GM12872 (cell line): Measurements from ENCODE around the gene BID.

Experiments used
- TF ChIP-seq, protein P1 (sequence below): IDR thresholded peaks from 3 replicates; pipeline ENCODE4 v1.5.1; 2011; ENCODE audit warnings: low read depth, mild to moderate bottlenecking, low read length, moderate library complexity; ENCODE audit not compliant: insufficient read depth

The BID gene

DNA sequence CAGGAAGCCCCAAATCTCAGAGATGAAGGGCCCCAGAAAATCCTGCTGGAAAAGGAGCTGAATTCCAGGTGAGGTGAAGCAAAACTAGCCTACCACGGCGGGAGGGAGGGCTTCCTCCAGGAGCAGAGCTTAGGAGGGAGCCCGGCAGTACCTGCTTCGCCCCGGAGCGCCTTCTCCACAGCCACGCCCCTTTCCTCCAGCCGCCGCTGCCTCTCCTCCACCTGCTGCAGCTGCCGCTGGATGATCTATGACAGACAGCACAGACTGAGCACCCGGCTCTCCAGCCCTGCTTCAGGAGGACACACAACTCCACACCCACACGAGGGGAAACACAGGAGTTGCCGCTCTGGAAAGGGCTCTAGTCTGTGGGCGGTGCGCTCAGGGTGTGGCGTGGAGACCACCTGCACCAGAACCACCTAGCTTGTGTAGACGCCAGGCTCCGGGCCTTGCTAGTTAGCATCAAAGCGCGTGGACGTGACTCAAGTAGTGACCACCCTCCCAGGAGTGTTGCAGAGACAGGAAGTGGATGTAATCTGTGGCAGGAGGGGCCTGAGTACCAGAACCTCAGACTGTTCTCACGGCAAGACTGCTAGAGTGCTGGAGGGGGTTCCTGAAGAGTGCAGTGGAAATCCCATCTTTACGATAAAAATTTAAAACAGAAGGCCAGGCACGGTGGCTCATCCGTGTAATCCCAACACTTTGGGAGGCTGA lies 34.6 kb upstream of the BID start:
- TF ChIP-seq, protein P1, sequence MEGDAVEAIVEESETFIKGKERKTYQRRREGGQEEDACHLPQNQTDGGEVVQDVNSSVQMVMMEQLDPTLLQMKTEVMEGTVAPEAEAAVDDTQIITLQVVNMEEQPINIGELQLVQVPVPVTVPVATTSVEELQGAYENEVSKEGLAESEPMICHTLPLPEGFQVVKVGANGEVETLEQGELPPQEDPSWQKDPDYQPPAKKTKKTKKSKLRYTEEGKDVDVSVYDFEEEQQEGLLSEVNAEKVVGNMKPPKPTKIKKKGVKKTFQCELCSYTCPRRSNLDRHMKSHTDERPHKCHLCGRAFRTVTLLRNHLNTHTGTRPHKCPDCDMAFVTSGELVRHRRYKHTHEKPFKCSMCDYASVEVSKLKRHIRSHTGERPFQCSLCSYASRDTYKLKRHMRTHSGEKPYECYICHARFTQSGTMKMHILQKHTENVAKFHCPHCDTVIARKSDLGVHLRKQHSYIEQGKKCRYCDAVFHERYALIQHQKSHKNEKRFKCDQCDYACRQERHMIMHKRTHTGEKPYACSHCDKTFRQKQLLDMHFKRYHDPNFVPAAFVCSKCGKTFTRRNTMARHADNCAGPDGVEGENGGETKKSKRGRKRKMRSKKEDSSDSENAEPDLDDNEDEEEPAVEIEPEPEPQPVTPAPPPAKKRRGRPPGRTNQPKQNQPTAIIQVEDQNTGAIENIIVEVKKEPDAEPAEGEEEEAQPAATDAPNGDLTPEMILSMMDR = no peak

DNA sequence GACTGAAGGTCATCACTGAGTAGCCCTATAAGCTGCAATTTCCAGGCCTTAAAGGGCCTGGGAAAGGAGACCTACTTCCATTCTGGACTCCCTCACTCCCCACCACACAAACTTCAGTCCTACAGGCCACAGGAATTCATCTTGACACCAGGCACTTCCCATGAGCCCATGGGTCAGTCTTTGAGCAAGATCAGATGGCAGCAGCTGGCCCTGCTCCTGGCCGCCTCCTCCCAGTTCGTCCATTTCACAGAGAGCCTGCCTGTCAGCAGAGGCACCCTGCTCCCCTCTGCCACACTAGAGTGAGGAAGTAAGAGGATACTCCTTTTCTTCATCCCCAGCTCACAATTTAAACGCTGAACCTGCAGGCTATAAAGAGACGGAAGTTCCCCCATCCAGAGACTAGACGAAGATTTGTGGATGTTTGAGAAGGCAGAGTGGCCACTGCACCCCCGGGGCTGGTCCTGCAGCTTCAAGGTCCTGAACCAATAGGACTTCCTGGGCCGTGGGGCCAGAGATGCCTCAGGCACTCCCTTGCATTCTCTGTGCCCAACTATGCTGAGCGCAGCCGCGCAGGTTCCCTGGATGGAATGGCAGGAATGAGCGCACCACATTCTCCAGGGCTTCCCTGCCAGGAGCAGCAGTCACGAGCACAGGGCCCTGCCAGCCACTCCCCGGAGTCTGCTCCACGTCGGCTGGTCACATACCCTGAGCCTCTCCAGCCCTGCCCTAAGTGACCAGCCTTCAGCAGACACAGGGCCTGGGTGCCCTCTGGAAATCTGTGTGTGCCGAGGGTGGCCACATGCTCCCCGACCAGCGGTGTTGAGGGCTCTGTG lies 33.5 kb upstream of the BID start:
- TF ChIP-seq, protein P1 = no peak

DNA sequence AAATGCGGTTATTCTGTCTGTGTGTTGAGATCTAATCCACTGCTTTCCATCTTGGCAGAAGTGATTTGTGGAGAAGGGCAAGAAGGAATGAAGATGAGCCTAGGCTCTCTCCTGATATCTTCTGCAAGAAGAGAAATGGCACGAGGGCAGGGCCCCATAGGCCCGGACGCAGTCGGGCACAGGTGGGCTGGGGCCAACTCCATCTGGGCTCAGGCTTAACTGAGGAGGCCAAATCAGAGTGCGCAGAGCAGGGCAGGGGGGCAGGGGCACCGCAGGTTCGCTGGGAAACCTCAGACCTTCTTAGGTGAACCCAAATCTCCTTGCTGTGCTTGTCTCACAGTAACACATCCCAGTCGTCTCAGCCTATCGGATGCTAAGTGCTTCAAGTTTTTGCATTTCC lies 32.8 kb upstream of the BID start:
- TF ChIP-seq, protein P1 = no peak

DNA sequence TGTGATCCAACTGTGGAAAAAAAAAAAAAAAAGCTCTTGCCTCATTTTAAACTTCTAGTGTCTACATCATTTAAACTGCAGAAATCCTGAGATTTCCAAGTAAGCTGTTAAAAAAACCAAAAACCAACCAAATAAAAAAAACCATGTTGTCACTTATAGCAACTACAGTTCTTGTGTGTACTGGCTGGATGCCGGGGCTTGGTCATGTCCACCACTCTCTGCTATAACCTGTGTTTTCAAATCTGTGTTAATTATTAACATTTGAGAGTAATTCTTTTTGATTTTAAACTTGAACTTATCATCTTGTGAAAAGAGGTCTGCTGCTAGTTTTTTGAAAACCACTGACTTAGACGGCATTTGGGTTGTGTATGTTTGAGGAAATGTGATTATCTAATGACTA lies 32.2 kb upstream of the BID start:
- TF ChIP-seq, protein P1 = no peak

DNA sequence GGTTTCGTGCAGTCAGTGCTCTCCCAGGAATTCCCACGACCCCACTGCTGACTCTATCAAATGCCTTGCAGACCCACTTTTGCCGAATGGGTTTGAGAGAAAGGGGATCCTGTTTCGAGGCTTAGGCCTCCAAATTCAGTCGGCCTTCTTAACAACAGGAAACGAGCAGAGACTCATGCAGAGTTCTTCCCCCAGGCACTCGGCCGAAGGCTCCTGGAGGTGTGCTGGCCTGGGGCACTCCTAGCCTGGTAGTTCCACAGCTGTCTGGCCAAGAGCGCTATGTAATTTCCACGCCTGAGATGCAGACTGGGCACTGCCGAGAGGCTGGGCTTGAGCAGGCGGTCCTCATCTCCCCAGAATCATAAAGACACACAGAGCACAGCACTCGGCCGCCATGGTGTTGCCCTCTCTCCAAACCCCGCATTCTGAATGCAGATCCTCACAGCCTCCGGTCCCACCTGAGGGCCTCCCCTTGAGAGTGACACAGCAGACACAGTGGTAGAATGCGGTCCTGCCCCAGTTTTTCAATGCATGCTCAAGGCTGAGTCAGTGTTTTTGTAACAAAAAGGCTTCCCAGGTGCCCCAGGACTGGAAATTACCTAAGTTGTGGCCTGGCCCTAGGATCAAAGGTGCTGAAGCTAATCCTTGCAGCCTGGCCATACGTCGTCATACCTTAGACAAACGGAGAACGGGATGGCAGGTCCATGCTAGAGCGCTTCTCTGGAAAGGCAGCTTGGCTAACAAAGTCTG lies 30.2 kb upstream of the BID start:
- TF ChIP-seq, protein P1 = no peak

DNA sequence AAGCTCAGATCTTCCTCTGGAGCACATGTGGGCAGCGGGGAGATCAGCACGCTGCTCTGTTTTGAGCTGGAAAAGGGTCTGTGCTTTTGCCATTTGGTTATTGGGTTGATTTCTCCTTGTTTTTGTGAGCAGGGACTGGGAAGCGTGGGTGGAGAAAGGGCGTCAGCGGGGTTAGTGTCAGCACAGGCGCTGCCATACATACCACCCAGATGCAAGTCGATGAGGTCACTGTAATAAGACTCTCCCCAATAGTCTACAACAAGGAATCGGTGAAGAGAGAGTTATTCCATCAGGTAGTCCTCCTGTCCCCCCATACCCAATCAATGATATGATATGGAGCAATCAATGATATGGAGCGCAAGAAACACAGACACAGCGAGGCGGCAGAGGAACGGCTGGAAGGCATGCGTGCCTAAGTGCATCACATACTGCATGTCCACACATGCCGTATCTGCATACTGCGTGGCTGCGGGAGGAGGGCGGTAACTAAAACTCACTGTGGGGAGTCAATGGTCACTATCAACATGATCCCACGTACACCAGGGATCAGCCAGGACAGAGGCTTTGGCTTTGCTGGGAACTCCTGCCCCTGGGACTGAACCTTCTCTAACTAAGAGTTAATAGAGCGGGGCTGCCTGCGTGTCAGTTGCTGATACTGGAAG lies 29.5 kb upstream of the BID start:
- TF ChIP-seq, protein P1 = no peak
